Epithelial cell of proximal tubule (primary cell): ENCODE data around the gene MRPL10. TPM values are rescaled to one million over a fixed set of nuclear protein-coding genes. Genes with fewer than 3 reads are reported as not detected.

Experiments used
- DNase-seq: peaks from one replicate; pipeline ENCODE4 v3.0.0-alpha.2; 2011; ENCODE audit warnings: low read depth
- H3K4me3 ChIP-seq: 2 replicates; pipeline ENCODE4 v1.5.1; 2011; ENCODE audit warnings: low read depth, mild to moderate bottlenecking, low read length
- total RNA-seq: library from RNA; depleted of rRNA; stranded (reverse); fragments of >200 nt; gene quantifications from 2 replicates; pipeline ENCODE4 v1.2.3, GENCODE V29; 2015
- TF ChIP-seq, protein P1 (sequence below): conservative IDR thresholded peaks from 2 replicates; pipeline ENCODE4 v1.5.1; 2012; ENCODE audit warnings: low read depth, mild to moderate bottlenecking, low read length

The MRPL10 gene
- total RNA-seq, 1 donor from 2014 or later, result 40.6 TPM

- TF ChIP-seq, protein P1, sequence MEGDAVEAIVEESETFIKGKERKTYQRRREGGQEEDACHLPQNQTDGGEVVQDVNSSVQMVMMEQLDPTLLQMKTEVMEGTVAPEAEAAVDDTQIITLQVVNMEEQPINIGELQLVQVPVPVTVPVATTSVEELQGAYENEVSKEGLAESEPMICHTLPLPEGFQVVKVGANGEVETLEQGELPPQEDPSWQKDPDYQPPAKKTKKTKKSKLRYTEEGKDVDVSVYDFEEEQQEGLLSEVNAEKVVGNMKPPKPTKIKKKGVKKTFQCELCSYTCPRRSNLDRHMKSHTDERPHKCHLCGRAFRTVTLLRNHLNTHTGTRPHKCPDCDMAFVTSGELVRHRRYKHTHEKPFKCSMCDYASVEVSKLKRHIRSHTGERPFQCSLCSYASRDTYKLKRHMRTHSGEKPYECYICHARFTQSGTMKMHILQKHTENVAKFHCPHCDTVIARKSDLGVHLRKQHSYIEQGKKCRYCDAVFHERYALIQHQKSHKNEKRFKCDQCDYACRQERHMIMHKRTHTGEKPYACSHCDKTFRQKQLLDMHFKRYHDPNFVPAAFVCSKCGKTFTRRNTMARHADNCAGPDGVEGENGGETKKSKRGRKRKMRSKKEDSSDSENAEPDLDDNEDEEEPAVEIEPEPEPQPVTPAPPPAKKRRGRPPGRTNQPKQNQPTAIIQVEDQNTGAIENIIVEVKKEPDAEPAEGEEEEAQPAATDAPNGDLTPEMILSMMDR, result no peak
- no peak for DNase-seq
- H3K4me3 ChIP-seq, result no peak overlapping the region
Observed at GRCh38 chr17:47829870-47830269, 1.5 kb downstream of the MRPL10 start.

DNA sequence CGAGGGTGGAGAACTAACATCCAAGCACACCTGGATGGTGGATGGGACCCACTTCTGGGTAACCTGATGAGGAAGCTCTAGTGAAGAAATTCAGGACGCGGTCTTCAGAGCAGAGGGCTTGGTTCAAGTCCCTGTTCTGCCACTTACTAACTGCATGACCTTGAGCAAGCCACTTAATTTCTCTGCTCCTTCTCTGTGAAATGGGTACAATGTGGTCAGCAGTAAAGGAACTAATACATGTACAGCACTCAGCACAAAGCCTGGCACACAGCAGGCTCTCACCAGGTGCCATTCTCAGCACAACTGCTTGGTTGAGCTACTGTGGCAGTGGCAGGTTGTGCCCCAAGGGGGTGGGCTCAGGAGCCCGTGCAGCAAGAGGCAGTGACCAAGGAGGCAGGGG is 7.8 kb downstream of the MRPL10 start:
- no peak overlapping the region for H3K4me3 ChIP-seq
- no peak for DNase-seq
- TF ChIP-seq, protein P1, result no peak

DNA sequence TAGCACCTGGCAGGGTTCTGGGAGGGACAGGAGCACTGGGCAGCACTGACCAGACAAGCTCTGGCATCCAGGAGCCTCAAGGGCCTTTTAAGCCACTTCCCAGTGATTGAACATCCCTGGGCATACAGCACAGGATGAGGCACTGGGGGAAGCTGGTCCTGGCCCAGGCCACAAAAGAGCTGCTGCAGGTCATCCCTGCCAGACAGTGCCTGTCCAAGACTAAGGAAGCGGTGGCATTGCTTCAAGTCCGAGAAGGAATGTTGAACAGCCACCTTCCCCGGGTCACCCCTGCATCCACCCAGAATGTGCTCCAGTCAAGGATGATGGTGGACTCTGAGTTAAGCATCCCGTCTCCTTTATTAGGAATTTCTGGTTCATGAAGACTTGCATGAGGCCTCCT is 8.6 kb downstream of the MRPL10 start:
- DNase-seq, result no peak
- H3K4me3 ChIP-seq, result no peak overlapping the region
- TF ChIP-seq, protein P1, result no peak

DNA sequence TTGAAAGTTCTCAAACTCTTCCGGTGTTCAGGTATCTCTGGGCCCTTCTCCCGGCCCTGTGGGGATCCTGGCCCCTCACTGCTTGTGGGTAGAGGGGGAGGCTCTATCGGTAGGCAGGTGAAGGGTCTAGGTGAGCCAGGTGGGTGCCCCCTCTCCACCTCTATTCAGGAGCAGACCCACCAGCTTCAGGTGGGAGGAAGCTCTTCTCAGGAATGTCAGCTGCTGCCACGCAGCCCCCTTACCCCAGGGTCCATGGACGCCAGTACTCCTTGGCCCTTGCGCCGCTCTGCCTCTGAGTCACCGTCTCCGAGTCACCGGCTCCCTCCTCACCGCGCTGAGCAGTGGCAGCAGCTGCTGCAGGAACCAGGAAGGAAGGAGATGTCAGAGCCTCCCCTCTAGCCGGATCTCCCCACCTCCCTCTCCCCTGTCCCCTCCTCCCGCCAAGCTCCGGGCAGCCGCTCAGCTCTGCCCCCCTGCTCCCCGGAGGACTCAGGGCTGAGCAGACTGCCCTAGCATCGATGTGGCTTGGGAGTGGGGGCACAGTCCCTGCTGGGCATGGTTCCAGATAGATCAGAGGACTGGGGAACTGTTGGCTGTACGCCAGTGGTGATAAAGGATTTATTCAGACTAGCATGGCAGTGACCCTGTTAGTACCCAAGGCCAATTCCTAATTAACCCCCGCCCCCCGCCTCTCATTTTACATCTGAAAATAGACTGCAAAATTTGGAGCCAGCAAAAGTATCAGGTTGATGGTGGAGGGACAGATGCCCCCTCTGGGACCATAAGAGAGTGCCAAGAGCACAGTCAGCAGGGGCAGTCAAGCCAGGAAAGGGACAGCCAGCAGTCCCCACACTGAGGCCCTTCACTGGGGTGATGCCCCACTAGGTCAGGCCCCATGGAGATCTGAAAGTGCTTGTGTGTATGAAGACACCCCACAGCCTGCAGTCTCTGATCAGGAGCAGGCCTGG is 9.6 kb downstream of the MRPL10 start, which contains the start of gene OSBPL7:
Gene OSBPL7 (minus strand): TSS at position 371 of the 968 bp plus-strand sequence. CDS start 1,516 bp downstream, outside the sequence.
- H3K4me3 ChIP-seq, result peak within 1 kb of the TSS; percentile 97
- TF ChIP-seq, protein P1, result peak; percentile 11
- no peak for DNase-seq

DNA sequence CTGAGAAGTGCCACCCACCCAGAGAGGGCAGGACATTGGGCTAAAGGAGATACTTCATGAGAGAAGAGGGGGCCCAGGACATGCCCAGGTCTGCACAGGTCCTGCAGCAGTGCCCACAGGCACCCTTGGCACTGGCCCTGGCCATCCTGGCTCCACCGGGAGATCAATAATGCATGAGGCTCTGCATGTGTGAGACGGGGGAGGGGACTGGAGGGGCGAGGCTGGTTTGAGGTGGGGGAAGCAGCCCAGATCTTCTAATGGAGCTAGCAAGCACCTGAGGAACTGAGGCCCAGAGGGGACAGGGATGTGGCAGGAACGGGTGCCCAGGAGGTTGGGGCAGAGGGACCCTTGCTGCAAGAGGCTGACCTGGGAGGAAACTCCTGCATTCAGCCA is 10.3 kb downstream of the MRPL10 start:
- peak overlapping the region; percentile 97 for H3K4me3 ChIP-seq
- DNase-seq, result no peak
- TF ChIP-seq, protein P1, result no peak

- TF ChIP-seq, protein P1, result no peak
- DNase-seq, result no peak
- peak overlapping the region; percentile 97 for H3K4me3 ChIP-seq
Observed at GRCh38 chr17:47820033-47820789, 11.1 kb downstream of the MRPL10 start.
